Neuronal stem cell (in vitro differentiated cells): ENCODE measurements around the gene NGB.

Source experiments
- DNase-seq: peaks from one replicate; pipeline ENCODE4 v3.0.0-alpha.2; 2013; ENCODE audit warnings: low spot score
- H2AFZ ChIP-seq: one replicate; pipeline ENCODE4 v1.6.1; 2013; ENCODE audit warnings: mild to moderate bottlenecking, low read length, inconsistent platforms
- H2AK5ac ChIP-seq: 2 replicates; pipeline ENCODE4 v1.6.1; 2013; ENCODE audit warnings: low read depth, mild to moderate bottlenecking, inconsistent platforms, low read length, moderate library complexity, mixed read lengths
- H2BK120ac ChIP-seq: 2 replicates; pipeline ENCODE4 v1.6.1; 2013; ENCODE audit warnings: low read depth, mild to moderate bottlenecking, inconsistent platforms, low read length, moderate library complexity, mixed read lengths
- H2BK12ac ChIP-seq: one replicate; pipeline ENCODE4 v1.6.1; 2013; ENCODE audit warnings: low read length, inconsistent platforms
- H2BK15ac ChIP-seq: 2 replicates; pipeline ENCODE4 v1.6.1; 2013; ENCODE audit warnings: mild to moderate bottlenecking, low read length, inconsistent platforms, mixed read lengths
- H2BK5ac ChIP-seq: one replicate; pipeline ENCODE4 v1.6.1; 2013; ENCODE audit warnings: inconsistent platforms, mild to moderate bottlenecking, low read length, moderate library complexity
- H3K14ac ChIP-seq: one replicate; pipeline ENCODE4 v1.6.1; 2013; ENCODE audit warnings: low read length, inconsistent platforms
- H3K18ac ChIP-seq: 2 replicates; pipeline ENCODE4 v1.6.1; 2013; ENCODE audit warnings: low read length, inconsistent platforms
- H3K23ac ChIP-seq: 2 replicates; pipeline ENCODE4 v1.6.1; 2013; ENCODE audit warnings: low read depth, mild to moderate bottlenecking, mixed read lengths, low read length, inconsistent platforms; ENCODE audit not compliant: poor library complexity
- H3K27ac ChIP-seq: replicated peaks from 3 replicates; pipeline ENCODE4 v1.5.1; 2013; ENCODE audit warnings: low read length, inconsistent platforms
- H3K27me3 ChIP-seq, 3 experiments: 2 replicates each; pipeline ENCODE4 v1.6.1; 2013; ENCODE audit warnings: low read length in 3 of 3, mild to moderate bottlenecking in 2 of 3, inconsistent platforms in 1 of 3, low read depth in 1 of 3, mixed read lengths in 1 of 3, moderate library complexity in 1 of 3; ENCODE audit not compliant: control insufficient read depth in 3 of 3, insufficient read depth in 3 of 3
- H3K36me3 ChIP-seq, 2 donors: replicated peaks in 1 of 2; 2 replicates each; pipeline ENCODE4 v1.6.1; 2013; ENCODE audit warnings: low read length in 2 of 2; ENCODE audit not compliant: control insufficient read depth in 2 of 2, insufficient read depth in 2 of 2
- H3K4ac ChIP-seq: 2 replicates; pipeline ENCODE4 v1.6.1; 2013; ENCODE audit warnings: inconsistent platforms, mild to moderate bottlenecking, low read length, moderate library complexity
- H3K4me1 ChIP-seq, 2 donors: 1 replicate in 1 of 2; 2 replicates in 1 of 2; pipeline ENCODE4 v1.6.1; 2013; ENCODE audit warnings: low read length in 2 of 2, low read depth in 1 of 2; ENCODE audit not compliant: control insufficient read depth in 2 of 2, insufficient read depth in 1 of 2
- H3K4me2 ChIP-seq: one replicate; pipeline ENCODE4 v1.6.1; 2013; ENCODE audit warnings: mild to moderate bottlenecking, low read length, inconsistent platforms; ENCODE audit not compliant: insufficient read depth, poor library complexity, severe bottlenecking
- H3K4me3 ChIP-seq, 2 donors: 2 replicates each; pipeline ENCODE4 v1.5.1; 2013; ENCODE audit warnings: low read length in 2 of 2, mild to moderate bottlenecking in 2 of 2, inconsistent platforms in 1 of 2, moderate library complexity in 1 of 2
- H3K79me1 ChIP-seq: one replicate; pipeline ENCODE4 v1.6.1; 2013; ENCODE audit warnings: low read depth, mild to moderate bottlenecking, inconsistent platforms, low read length, moderate library complexity
- H3K9ac ChIP-seq: one replicate; pipeline ENCODE4 v1.6.1; 2013; ENCODE audit warnings: mild to moderate bottlenecking, low read depth, low read length, inconsistent platforms; ENCODE audit not compliant: poor library complexity
- H3K9me3 ChIP-seq, 2 donors: replicated peaks in 1 of 2; 2 replicates each; pipeline versions ENCODE3 to v1.6.1; 2013; ENCODE audit warnings: low read length in 2 of 2, mild to moderate bottlenecking in 2 of 2, inconsistent platforms in 1 of 2, low read depth in 1 of 2, mixed read lengths in 1 of 2, moderate library complexity in 1 of 2; ENCODE audit not compliant: control insufficient read depth in 2 of 2, insufficient read depth in 1 of 2
- H4K8ac ChIP-seq: one replicate; pipeline ENCODE4 v1.6.1; 2013; ENCODE audit warnings: low read depth, mild to moderate bottlenecking, inconsistent platforms, low read length, moderate library complexity
- H4K91ac ChIP-seq: one replicate; pipeline ENCODE4 v1.6.1; 2013; ENCODE audit warnings: low read length, low read depth, mild to moderate bottlenecking, inconsistent platforms; ENCODE audit not compliant: poor library complexity
- WGBS, 2 donors: extraction: QIAGEN DNeasy Blood & Tissue Kit; methylation state at CpG; one replicate each; pipeline ENCODE4 v1.1.7; 2013; ENCODE audit warnings: missing lambda C conversion rate in 2 of 2, mixed read lengths in 1 of 2; ENCODE audit not compliant: insufficient read length in 2 of 2, insufficient replicate concordance in 1 of 2; ENCODE audit errors: extremely low coverage in 2 of 2; 5-methylcytosine and 5-hydroxymethylcytosine counted together

NGB gene

GRCh38 chr14:77231721-77232120 is 39.3 kb downstream of the NGB start:
- no peak overlapping the region for H2AK5ac ChIP-seq
- no peak overlapping the region for H3K14ac ChIP-seq
- no CpG with 5 or more reads among the region's 3 CpGs for WGBS, 2 donors
- no peaks in the 10 kb centered on the region for H3K4me1 ChIP-seq
- peaks cover 0 to 4% (median 0%) of the 10 kb centered on the region in 3 experiments for H3K27me3 ChIP-seq
- no peaks in the 10 kb centered on the region for H3K79me1 ChIP-seq
- H3K27ac ChIP-seq, result no peak overlapping the region
- no peak overlapping the region for H2BK12ac ChIP-seq
- no peak overlapping the region for H3K4me3 ChIP-seq
- no peak overlapping the region for H2BK120ac ChIP-seq
- no peaks in the 10 kb centered on the region for H3K9me3 ChIP-seq
- H3K18ac ChIP-seq, result no peak overlapping the region
- no peak overlapping the region for H4K8ac ChIP-seq
- no peak overlapping the region for H3K4ac ChIP-seq
- H2BK15ac ChIP-seq, result no peak overlapping the region
- no peak for DNase-seq
- no peaks in the 10 kb centered on the region for H3K36me3 ChIP-seq
- H4K91ac ChIP-seq, result no peak overlapping the region
- H3K23ac ChIP-seq, result no peak overlapping the region
- H3K9ac ChIP-seq, result no peak overlapping the region
- H2BK5ac ChIP-seq, result no peak overlapping the region
- H2AFZ ChIP-seq, result no peak overlapping the region
- no peak overlapping the region for H3K4me2 ChIP-seq

- Histone ChIP-seq H3K4me3 (no peak overlapping the region), H2BK120ac (no peak overlapping the region), H3K9ac (no peak overlapping the region), H3K9me3 (no peaks in the 10 kb centered on the region), H3K27ac (no peak overlapping the region), H2AK5ac (no peak overlapping the region), H3K36me3 (no peaks in the 10 kb centered on the region), H4K8ac (no peak overlapping the region), H3K18ac (no peak overlapping the region), H3K4ac (no peak overlapping the region), H2AFZ (no peak overlapping the region), H3K23ac (no peak overlapping the region), H3K27me3 (peaks cover 0 to 1% (median 0%) of the 10 kb centered on the region in 3 experiments), H2BK15ac (no peak overlapping the region), H3K4me1 (no peaks in the 10 kb centered on the region), H3K14ac (no peak overlapping the region), H3K4me2 (no peak overlapping the region), H3K79me1 (no peaks in the 10 kb centered on the region), H2BK12ac (no peak overlapping the region), H2BK5ac (no peak overlapping the region), H4K91ac (no peak overlapping the region)
- no peak for DNase-seq
- no CpG with 5 or more reads among the region's 2 CpGs for WGBS, 2 donors
These were observed 40.1 kb downstream of the NGB start for GRCh38 chr14:77230914-77231313.

- Histone ChIP-seq H2BK120ac (no peak overlapping the region), H3K14ac (no peak overlapping the region), H3K18ac (no peak overlapping the region), H3K4me3 (no peak overlapping the region), H3K27me3 (peaks cover 0 to 13% (median 0%) of the 10 kb centered on the region in 3 experiments), H3K36me3 (no peaks in the 10 kb centered on the region), H3K27ac (no peak overlapping the region), H2AFZ (no peak overlapping the region), H3K79me1 (no peaks in the 10 kb centered on the region), H3K4me1 (peaks cover 0 to 9% of the 10 kb centered on the region in 2 donors), H3K4me2 (no peak overlapping the region), H2BK12ac (no peak overlapping the region), H3K9ac (no peak overlapping the region), H2AK5ac (no peak overlapping the region), H4K8ac (no peak overlapping the region), H3K4ac (no peak overlapping the region), H3K9me3 (no peaks in the 10 kb centered on the region), H3K23ac (no peak overlapping the region), H2BK5ac (no peak overlapping the region), H4K91ac (no peak overlapping the region), H2BK15ac (no peak overlapping the region)
- WGBS, 2 donors, result no CpG with 5 or more reads among the region's 6 CpGs
- no peak for DNase-seq
These were observed 43.0 kb downstream of the NGB start for GRCh38 chr14:77228056-77228455.

GRCh38 chr14:77225892-77226557 is 45.0 kb downstream of the NGB start:
- H3K4me2 ChIP-seq, result no peak overlapping the region
- no CpG with 5 or more reads among the region's 14 CpGs for WGBS, 2 donors
- no peak for DNase-seq
- H3K4ac ChIP-seq, result no peak overlapping the region
- H3K27me3 ChIP-seq, result peaks cover 0 to 16% (median 0%) of the 10 kb centered on the region in 3 experiments
- H2BK15ac ChIP-seq, result peak overlapping the region; percentile 3
- H3K23ac ChIP-seq, result no peak overlapping the region
- H3K14ac ChIP-seq, result no peak overlapping the region
- no peak overlapping the region for H2BK12ac ChIP-seq
- H3K4me1 ChIP-seq, result peaks cover 0 to 19% of the 10 kb centered on the region in 2 donors
- H3K27ac ChIP-seq, result no peak overlapping the region
- no peaks in the 10 kb centered on the region for H3K36me3 ChIP-seq
- no peak overlapping the region for H2BK5ac ChIP-seq
- no peak overlapping the region for H2BK120ac ChIP-seq
- H2AFZ ChIP-seq, result no peak overlapping the region
- peak overlapping the region; percentile 24 for H2AK5ac ChIP-seq
- no peaks in the 10 kb centered on the region for H3K79me1 ChIP-seq
- H3K4me3 ChIP-seq, result no peak overlapping the region
- no peak overlapping the region for H3K9ac ChIP-seq
- H3K9me3 ChIP-seq, result no peaks in the 10 kb centered on the region
- no peak overlapping the region for H3K18ac ChIP-seq
- no peak overlapping the region for H4K91ac ChIP-seq
- H4K8ac ChIP-seq, result no peak overlapping the region
